NT2/D1 (cell line): ENCODE results near the gene BACH2.
"Not testable (repeated sequence)": the region's sequence is repeated elsewhere in the genome, so short reads cannot be mapped to it uniquely, and the experiment has no call there.

ENCODE experiments used
- DNase-seq: peaks from one replicate; pipeline ENCODE4 v3.0.0-alpha.2; 2011; ENCODE audit warnings: low read depth, low spot score
- H3K27me3 ChIP-seq: 2 replicates; pipeline ENCODE4 v1.6.0; 2011; ENCODE audit warnings: mild to moderate bottlenecking; ENCODE audit not compliant: insufficient read length, insufficient read depth
- H3K36me3 ChIP-seq: 2 replicates; pipeline ENCODE4 v1.6.1; 2011; ENCODE audit warnings: mild to moderate bottlenecking, low read length, mixed read lengths; ENCODE audit not compliant: insufficient read depth, insufficient read length
- H3K4me1 ChIP-seq: 2 replicates; pipeline ENCODE4 v1.5.1; 2011; ENCODE audit not compliant: insufficient read depth, insufficient read length
- H3K4me3 ChIP-seq: 2 replicates; pipeline ENCODE4 v1.5.1; 2011; ENCODE audit warnings: low read depth; ENCODE audit not compliant: insufficient read length
- H3K9ac ChIP-seq: 2 replicates; pipeline ENCODE4 v1.6.0; 2011; ENCODE audit warnings: low read depth; ENCODE audit not compliant: insufficient read length
- H3K9me3 ChIP-seq: 2 replicates; pipeline ENCODE4 v1.5.1; 2011; ENCODE audit warnings: mild to moderate bottlenecking, low read length; ENCODE audit not compliant: insufficient read depth
- SUZ12 ChIP-seq: IDR thresholded peaks from 2 replicates; pipeline ENCODE4 v1.6.1; 2011; ENCODE audit not compliant: insufficient read length, insufficient read depth; ENCODE audit errors: extremely low read depth
- YY1 ChIP-seq: IDR thresholded peaks from 2 replicates; pipeline ENCODE4 v1.6.1; 2011; ENCODE audit not compliant: insufficient read length, insufficient read depth
- ZNF274 ChIP-seq: IDR thresholded peaks from 2 replicates; pipeline ENCODE4 v1.6.1; 2011; ENCODE audit warnings: mild to moderate bottlenecking, low read depth, low read length

Gene BACH2

DNA sequence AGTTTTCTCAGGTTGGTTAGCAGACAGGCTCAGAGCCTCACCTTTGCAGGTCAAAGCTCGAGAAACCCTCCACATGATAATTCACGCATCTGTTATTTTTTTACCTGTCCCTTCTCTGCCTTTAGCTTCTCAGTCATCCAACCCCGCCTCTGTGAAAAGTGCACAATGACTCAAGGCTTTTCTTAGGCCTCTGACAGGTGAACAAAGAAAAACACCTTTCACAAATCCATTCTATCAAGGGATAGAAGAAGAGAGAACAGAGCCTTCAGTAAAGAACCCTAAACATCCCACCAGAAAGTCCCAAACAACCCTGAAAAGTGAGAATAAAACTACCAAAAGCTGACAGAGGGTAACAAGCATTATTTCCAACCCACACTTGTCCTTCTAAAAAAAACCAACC is 224.1 kb downstream of the BACH2 start:
- H3K4me3 ChIP-seq = no peak overlapping the region
- TF ChIP-seq SUZ12 (no peak), YY1 (no peak), ZNF274 (no peak)
- no peaks in the 10 kb centered on the region for H3K36me3 ChIP-seq
- no peak overlapping the region for H3K9ac ChIP-seq
- H3K9me3 ChIP-seq = no peaks in the 10 kb centered on the region
- H3K4me1 ChIP-seq = no peaks in the 10 kb centered on the region
- no peaks in the 10 kb centered on the region for H3K27me3 ChIP-seq
- no peak for DNase-seq

DNA sequence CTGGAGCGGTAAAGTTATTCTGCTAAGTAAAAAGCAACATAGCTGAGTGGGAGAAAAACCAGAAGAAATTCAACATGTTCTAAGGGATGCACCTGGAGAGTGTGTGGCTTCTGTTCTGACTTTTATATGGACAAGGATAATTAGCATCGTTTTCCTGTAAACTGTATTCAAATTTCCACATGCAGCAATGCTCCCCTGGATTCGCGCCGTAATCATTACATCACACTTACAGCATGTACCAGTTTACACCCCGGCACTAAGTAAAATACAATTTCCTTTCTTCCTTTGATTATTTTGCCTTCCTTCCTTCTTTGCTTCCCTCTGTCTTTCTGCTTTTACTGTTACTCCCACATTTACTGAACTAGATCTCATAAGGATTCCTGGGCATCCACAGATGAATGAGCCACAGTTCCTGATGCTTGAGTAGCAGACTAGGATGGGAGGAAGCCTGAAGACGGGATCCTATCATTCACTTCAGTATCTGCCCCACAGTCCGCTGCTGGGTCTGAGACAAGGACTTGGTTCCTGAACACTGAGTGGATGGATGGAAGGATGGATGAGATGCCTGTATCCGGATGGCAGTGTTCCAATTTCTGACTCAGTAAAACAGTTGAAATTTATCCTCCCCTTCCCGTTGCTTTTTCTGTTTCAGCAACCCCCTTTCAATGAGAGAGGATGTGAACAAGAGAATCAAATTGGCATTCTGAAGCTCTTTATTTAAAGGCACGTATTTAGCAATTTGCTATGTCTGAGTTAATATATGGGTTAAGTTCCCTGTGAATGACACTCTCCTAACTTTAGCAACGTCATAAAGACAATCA is 227.7 kb downstream of the BACH2 start:
- TF ChIP-seq SUZ12 (no peak), ZNF274 (no peak), YY1 (no peak)

DNA sequence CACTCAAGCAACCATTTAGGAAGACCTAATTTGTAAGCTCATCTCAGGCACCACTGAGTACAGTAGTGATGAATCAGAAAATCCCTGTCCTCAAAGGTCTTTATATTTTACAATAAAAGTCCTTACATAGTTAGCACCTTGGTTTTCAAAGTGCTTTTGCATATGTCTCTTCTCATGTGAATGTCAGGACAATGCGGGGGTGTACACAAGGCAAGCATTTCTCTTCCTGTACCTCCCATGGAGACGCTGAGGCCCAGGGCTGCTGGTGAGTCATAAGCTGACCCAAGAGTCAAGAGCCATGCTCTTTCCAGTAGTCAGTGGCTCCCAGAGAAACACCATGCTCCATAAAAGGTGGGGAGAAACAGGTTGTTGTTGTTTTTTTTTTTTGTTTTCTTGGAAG is 228.4 kb downstream of the BACH2 start:
- no peaks in the 10 kb centered on the region for H3K36me3 ChIP-seq
- H3K27me3 ChIP-seq = no peaks in the 10 kb centered on the region
- TF ChIP-seq SUZ12 = no peak
- TF ChIP-seq ZNF274 = no peak
- DNase-seq = peak; percentile 25
- no peak overlapping the region for H3K9ac ChIP-seq
- peaks cover 9% of the 10 kb centered on the region; the same call in 1 of the 2 replicates for H3K9me3 ChIP-seq
- H3K4me3 ChIP-seq = no peak overlapping the region
- H3K4me1 ChIP-seq = peaks cover 2% of the 10 kb centered on the region

More for the DNA sequence above, 227.7 kb downstream of the BACH2 start:
- Histone ChIP-seq H3K9me3 (peaks cover 9% of the 10 kb centered on the region; the same call in 1 of the 2 replicates), H3K4me3 (no peak overlapping the region), H3K4me1 (peaks cover 2% of the 10 kb centered on the region), H3K27me3 (no peaks in the 10 kb centered on the region), H3K9ac (no peak overlapping the region), H3K36me3 (no peaks in the 10 kb centered on the region)
- no peak for DNase-seq

DNA sequence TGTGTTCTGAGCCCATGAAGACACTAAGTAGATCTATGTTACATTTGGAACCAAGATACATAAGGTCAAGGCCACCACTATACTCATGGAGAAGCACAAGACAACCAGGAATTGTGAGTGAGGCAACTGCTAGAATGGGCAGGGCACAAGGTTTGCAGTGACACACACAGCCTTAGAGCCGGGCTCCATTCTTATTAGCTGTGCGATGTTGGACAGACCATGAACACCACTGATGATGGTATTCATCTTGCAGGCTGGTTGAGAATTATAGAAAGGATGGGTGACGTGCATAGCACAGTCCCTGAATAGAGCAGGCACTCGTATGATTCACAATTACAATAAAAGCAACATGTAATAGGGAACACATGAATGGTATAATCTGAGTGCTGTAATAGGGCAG is 229.9 kb downstream of the BACH2 start:
- Histone ChIP-seq H3K36me3 (no peaks in the 10 kb centered on the region), H3K4me3 (no peak overlapping the region), H3K4me1 (peaks cover 2% of the 10 kb centered on the region), H3K9ac (no peak overlapping the region), H3K27me3 (no peaks in the 10 kb centered on the region), H3K9me3 (peaks cover 9% of the 10 kb centered on the region; the same call in 1 of the 2 replicates)
- TF ChIP-seq YY1 (no peak), ZNF274 (no peak), SUZ12 (no peak)
- DNase-seq = no peak

DNA sequence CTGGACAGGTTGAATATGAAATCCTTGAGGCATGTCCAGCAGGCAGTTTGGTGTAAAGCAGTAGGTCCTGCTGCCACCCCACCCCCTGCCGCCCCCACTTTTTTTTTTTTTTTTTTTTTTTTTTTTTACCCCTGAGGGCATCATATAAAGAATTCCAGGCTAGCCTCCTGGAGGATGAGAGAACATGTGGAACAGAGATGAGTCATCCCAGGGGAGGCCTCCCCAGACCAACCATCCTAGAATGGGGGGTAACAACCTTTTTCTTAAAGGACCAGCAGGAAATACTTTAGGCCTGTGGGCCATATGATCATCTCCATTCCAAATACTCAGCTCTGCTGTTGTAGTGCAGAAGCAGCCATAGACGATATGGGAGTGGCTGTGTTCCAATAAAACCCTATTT is 231.5 kb downstream of the BACH2 start:
- Histone ChIP-seq H3K36me3 (no peaks in the 10 kb centered on the region), H3K4me3 (no peak overlapping the region), H3K9me3 (peaks cover 9% of the 10 kb centered on the region; the same call in 1 of the 2 replicates), H3K27me3 (no peaks in the 10 kb centered on the region), H3K9ac (no peak overlapping the region), H3K4me1 (peaks cover 2% of the 10 kb centered on the region)
- no peak for DNase-seq
- no peak for TF ChIP-seq YY1
- TF ChIP-seq ZNF274 = no peak
- TF ChIP-seq SUZ12 = no peak

DNA sequence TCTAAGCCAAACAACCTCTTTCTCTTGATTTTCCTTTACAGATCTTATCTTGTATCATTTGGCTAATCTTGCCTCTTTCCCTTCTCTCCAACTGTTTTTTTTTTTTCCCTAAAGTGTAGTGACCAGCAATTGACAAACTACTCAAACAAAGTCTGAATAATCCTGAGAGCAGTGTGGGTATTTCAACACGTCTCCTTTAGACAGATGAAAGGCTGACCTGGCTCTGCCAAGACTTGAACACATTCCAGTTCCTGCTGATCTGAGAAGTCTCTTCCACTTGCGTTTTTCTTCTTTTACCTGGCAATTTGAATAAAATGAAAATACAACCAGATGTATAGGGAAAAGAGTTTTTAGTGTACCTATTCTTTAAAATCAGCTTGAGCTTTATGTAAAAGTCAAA is 234.0 kb downstream of the BACH2 start:
- H3K27me3 ChIP-seq = no peaks in the 10 kb centered on the region
- no peak overlapping the region for H3K9ac ChIP-seq
- DNase-seq = no peak
- H3K4me3 ChIP-seq = no peak overlapping the region
- H3K36me3 ChIP-seq = no peaks in the 10 kb centered on the region
- TF ChIP-seq YY1 = no peak
- no peak for TF ChIP-seq ZNF274
- no peak for TF ChIP-seq SUZ12
- H3K4me1 ChIP-seq = peaks cover 2% of the 10 kb centered on the region
- H3K9me3 ChIP-seq = peaks cover 9% of the 10 kb centered on the region; the same call in 1 of the 2 replicates

DNA sequence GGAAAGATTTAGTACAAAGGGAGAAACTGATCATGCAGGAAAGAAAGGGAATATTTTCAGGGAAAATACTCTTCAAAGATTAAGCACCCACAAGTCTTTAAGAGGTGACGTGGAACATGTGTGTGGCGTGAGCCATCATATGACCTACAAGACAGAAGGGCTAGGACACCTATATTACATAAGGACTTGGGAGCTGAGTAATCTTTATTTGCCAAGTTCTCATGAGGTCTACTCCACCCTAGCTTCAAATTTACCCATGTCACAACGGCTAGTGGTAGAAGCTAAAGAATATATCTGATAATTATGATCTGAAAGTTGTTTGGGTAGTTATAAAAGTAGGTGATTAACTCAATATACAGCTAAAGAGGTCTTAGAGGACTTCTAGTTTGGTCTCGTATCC is 234.6 kb downstream of the BACH2 start:
- H3K36me3 ChIP-seq = no peaks in the 10 kb centered on the region
- no peak for DNase-seq
- H3K9me3 ChIP-seq = peaks cover 9% of the 10 kb centered on the region; the same call in 1 of the 2 replicates
- no peak overlapping the region for H3K9ac ChIP-seq
- no peaks in the 10 kb centered on the region for H3K4me1 ChIP-seq
- TF ChIP-seq YY1 (no peak), SUZ12 (no peak), ZNF274 (no peak)
- no peak overlapping the region for H3K4me3 ChIP-seq
- H3K27me3 ChIP-seq = no peaks in the 10 kb centered on the region

DNA sequence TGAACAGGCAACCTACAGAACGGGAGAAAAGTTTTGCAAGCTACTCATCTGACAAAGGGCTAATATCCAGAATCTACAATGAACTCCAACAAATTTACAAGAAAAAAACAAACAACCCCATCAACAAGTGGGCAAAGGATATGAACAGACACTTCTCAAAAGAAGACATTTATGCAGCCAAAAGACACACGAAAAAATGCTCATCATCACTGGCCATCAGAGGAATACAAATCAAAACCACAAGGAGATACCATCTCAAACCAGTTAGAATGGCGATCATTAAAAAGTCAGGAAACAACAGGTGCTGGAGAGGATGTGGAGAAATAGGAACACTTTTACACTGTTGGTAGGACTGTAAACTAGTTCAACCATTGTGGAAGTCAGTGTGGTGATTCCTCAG is 237.5 kb downstream of the BACH2 start:
- not testable (repeated sequence) for H3K9ac ChIP-seq, H3K4me1 ChIP-seq, H3K36me3 ChIP-seq, H3K4me3 ChIP-seq, H3K9me3 ChIP-seq, DNase-seq, H3K27me3 ChIP-seq

DNA sequence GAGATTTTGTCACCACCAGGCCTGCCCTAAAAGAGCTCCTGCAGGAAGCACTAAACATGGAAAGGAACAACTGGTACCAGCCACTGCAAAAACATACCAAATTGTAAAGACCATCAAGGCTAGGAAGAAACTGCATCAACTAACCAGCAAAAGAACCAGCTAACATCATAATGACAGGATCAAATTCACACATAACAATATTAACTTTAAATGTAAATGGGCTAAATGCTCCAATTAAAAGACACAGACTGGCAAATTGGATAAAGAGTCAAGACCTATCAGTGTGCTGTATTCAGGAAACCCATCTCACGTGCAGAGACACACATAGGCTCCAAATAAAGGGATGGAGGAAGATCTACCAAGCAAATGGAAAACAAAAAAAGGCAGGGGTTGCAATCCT is 240.7 kb downstream of the BACH2 start:
- H3K27me3 ChIP-seq = not testable (repeated sequence)

DNA sequence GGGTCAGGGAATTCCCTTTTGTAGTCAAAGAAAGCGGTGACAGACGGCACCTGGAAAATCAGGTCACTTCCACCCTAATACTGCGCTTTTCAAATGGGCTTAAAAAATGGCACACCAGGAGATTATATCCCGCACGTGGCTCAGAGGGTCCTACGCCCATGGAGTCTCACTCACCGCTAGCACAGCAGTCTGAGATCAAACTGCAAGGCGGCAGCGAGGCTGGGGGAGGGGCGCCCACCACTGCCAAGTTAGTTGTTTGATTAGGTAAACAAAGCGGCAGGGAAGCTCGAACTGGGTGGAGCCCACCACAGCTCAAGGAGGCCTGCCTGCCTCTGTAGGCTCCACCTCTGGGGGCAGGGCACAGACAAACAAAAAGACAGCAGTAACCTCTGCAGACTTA is 242.4 kb downstream of the BACH2 start:
- DNase-seq, H3K4me3 ChIP-seq, H3K4me1 ChIP-seq, H3K9ac ChIP-seq, H3K36me3 ChIP-seq, H3K27me3 ChIP-seq: not testable (repeated sequence)
- peaks cover 15% of the 10 kb centered on the region; the same call in 1 of the 2 replicates for H3K9me3 ChIP-seq

More for the DNA sequence above, 240.7 kb downstream of the BACH2 start:
- H3K9ac ChIP-seq, H3K4me3 ChIP-seq, H3K36me3 ChIP-seq, DNase-seq, H3K4me1 ChIP-seq: not testable (repeated sequence)
- H3K9me3 ChIP-seq = peaks cover 15% of the 10 kb centered on the region; the same call in 1 of the 2 replicates
